HL-60 (cell line): Measurements from ENCODE around the gene HS3ST3A1.

Experiments used
- POLR2AphosphoS5 ChIP-seq: IDR thresholded peaks from 2 replicates; pipeline ENCODE4 v1.6.1; 2012; ENCODE audit warnings: low read depth
- TF ChIP-seq, protein P1 (sequence below): IDR thresholded peaks from one replicate; pipeline ENCODE4 v1.5.1; 2011; ENCODE audit warnings: low read length, control low read depth, inconsistent platforms; ENCODE audit not compliant: insufficient read depth

DNA sequence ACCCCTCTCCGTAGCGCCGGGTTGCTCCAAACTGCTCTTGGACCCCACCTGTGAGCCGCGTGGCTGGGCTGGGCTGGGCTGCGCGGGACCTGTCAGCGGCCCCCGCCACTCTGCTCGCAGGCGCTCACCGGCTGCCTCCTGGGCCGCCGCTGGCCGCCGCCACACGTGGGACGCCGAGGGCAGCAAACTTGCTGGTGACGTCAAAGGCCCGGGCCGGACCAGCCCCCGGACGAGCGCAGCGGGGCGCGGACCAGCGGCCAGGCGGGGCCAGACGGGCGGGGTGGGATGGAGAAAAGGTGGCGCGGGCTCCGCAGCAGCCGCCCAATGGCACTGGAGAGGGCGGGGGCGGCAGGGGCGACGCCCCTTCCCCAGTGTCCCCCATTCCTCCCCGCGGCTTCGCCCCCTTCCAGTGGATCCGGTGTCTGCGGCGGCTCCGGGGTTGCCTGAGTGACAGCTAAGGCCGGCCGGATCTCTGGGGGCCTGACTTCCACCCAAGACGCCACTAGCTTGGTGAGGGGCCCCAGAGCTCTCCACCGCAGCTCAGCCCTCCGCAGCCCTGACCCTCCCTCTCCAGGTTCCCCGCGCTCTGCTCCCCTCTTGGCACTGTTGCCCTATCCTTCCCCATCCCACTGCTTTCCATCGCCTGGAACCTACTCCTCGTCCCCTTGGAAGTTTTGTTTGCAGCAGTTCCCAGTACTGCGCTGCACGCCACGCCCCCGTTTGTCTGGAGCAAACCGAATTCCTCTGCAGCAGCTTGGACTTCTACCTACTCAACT, at the start of gene HS3ST3A1:
- TF ChIP-seq, protein P1, sequence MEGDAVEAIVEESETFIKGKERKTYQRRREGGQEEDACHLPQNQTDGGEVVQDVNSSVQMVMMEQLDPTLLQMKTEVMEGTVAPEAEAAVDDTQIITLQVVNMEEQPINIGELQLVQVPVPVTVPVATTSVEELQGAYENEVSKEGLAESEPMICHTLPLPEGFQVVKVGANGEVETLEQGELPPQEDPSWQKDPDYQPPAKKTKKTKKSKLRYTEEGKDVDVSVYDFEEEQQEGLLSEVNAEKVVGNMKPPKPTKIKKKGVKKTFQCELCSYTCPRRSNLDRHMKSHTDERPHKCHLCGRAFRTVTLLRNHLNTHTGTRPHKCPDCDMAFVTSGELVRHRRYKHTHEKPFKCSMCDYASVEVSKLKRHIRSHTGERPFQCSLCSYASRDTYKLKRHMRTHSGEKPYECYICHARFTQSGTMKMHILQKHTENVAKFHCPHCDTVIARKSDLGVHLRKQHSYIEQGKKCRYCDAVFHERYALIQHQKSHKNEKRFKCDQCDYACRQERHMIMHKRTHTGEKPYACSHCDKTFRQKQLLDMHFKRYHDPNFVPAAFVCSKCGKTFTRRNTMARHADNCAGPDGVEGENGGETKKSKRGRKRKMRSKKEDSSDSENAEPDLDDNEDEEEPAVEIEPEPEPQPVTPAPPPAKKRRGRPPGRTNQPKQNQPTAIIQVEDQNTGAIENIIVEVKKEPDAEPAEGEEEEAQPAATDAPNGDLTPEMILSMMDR = no peak
- TF ChIP-seq POLR2AphosphoS5 = no peak
